ENCODE results near the gene NID1. TPM values are rescaled to one million over a fixed set of nuclear protein-coding genes. Genes with fewer than 3 reads are reported as not detected.
"Not testable (repeated sequence)": the region's sequence is repeated elsewhere in the genome, so short reads cannot be mapped to it uniquely, and the experiment has no call there.

NID1 gene
- total RNA-seq, 4 donors from 2014 or later = 131 to 458 (median 203) TPM

- DNase-seq (ENCODE audit: low spot score) = no peak
- TF ChIP-seq CTCF (IDR thresholded peaks at IDR 0.05) = no peak
- ATAC-seq (ENCODE audit: low FRiP score) = no peak
These were observed 83.9 kb downstream of the NID1 start for GRCh38 chr1:235980976-235981375.

GRCh38 chr1:235979716-235980333 lies 85.1 kb downstream of the NID1 start:
- ATAC-seq (ENCODE audit: low FRiP score) = no peak

GRCh38 chr1:235979176-235979575 lies 85.7 kb downstream of the NID1 start:
- TF ChIP-seq CTCF (IDR thresholded peaks at IDR 0.05) = no peak
- DNase-seq (ENCODE audit: low spot score) (no peak), ATAC-seq (ENCODE audit: low FRiP score) (no peak)

More at GRCh38 chr1:235979716-235980333, 85.1 kb downstream of the NID1 start:
- no peak for DNase-seq (ENCODE audit: low spot score)
- no peak for TF ChIP-seq CTCF (IDR thresholded peaks at IDR 0.05)

GRCh38 chr1:235976490-235976889 lies 88.4 kb downstream of the NID1 start:
- DNase-seq (ENCODE audit: low spot score) = no peak
- ATAC-seq (ENCODE audit: low FRiP score) = no peak

GRCh38 chr1:235974616-235975015 lies 90.3 kb downstream of the NID1 start:
- ATAC-seq (ENCODE audit: low FRiP score) = no peak
- DNase-seq (ENCODE audit: low spot score) = no peak
- no peak for TF ChIP-seq CTCF (IDR thresholded peaks at IDR 0.05)

More at GRCh38 chr1:235976490-235976889, 88.4 kb downstream of the NID1 start:
- TF ChIP-seq CTCF (IDR thresholded peaks at IDR 0.05) = no peak

GRCh38 chr1:235972691-235973090 lies 92.2 kb downstream of the NID1 start:
- not testable (repeated sequence) for DNase-seq (ENCODE audit: low spot score); ATAC-seq (ENCODE audit: low FRiP score)

- no peak for TF ChIP-seq CTCF (IDR thresholded peaks at IDR 0.05)
- peak; percentile 85 for ATAC-seq (ENCODE audit: low FRiP score)
- no peak for DNase-seq (ENCODE audit: low spot score)
These were observed 92.6 kb downstream of the NID1 start for GRCh38 chr1:235972311-235972689.
